Pancreas (tissue), 10 donors: ENCODE measurements around the gene FAM227B. TPM values are rescaled to one million over a fixed set of nuclear protein-coding genes. Genes with fewer than 3 reads are reported as not detected.

Source experiments
- ATAC-seq, 4 donors: fragments of 200-7000 bp; cut with Tn5 transposase; one replicate each; pipeline versions ENCODE4 v1.8.0 to v1.9.1; 2020; ENCODE audit warnings: mild to moderate bottlenecking in 4 of 4, moderate library complexity in 4 of 4
- DNase-seq, 6 donors: peaks; one replicate each; pipeline ENCODE4 v3.0.0-alpha.2; 2020
- FAIRE-seq: peaks from 2 replicates; lab custom pipeline; 2012; peaks lifted over from hg19 to GRCh38; lab: Jason Lieb, UNC
- H3K27ac ChIP-seq, 4 donors: fragments of 200-600 bp; sonication (generic); 1 replicate in 3 of 4; 2 replicates in 1 of 4; pipeline versions ENCODE4 v1.5.0 to v1.8.0; 2020
- H3K27me3 ChIP-seq, 4 donors: fragments of 200-600 bp; one replicate each; pipeline ENCODE4 v1.8.0; 2021
- H3K36me3 ChIP-seq, 3 donors: fragments of 200-600 bp; sonication (generic) in 1 of 3; one replicate each; pipeline versions ENCODE4 v1.5.0 to v1.8.0; 2020 to 2021
- H3K4me1 ChIP-seq, 3 donors: fragments of 200-600 bp; one replicate each; pipeline ENCODE4 v1.8.0; 2021
- H3K4me3 ChIP-seq, 4 donors: fragments of 200-600 bp; sonication (generic) in 2 of 4; one replicate each; pipeline versions ENCODE4 v1.5.0 to v1.8.0; 2020 to 2021
- H3K9me3 ChIP-seq, 4 donors: fragments of 200-600 bp; one replicate each; pipeline ENCODE4 v1.8.0; 2021
- CTCF ChIP-seq, 4 donors: fragments of 200-600 bp; sonication (generic) in 3 of 4; IDR thresholded peaks; one replicate each; pipeline versions ENCODE4 v1.5.0 to v1.8.0; 2021; ENCODE audit warnings: antibody characterized with exemption in 4 of 4
- WGBS, 2 donors: extraction: QIAGEN DNeasy Blood & Tissue Kit; methylation state at CpG; one replicate each; pipeline ENCODE4 v1.1.7; 2013; 5-methylcytosine and 5-hydroxymethylcytosine counted together
- intact Hi-C, 3 donors: fragments of 100-400 bp; cut with DNase I; formaldehyde crosslinking; loops; one replicate each; pipeline versions ENCODE4 v1.11.1 to v1.14.2; 2022
- polyA plus RNA-seq, 2 donors: library from polyadenylated mRNA; stranded (reverse); fragments of 200-250 nt; gene quantifications; one replicate each; pipeline ENCODE4 v1.2.3, GENCODE V29; 2013
- total RNA-seq, 6 donors: library from RNA; stranded (reverse); fragmentation: NEBNext Ultra II Directional in 4 of 6; extraction: Animal tissue kit (Norgen Biotek cat#: 25700) in 4 of 6; gene quantifications; one replicate each; pipeline versions ENCODE4 v1.2.1 to v1.2.4, GENCODE V29; 2021 to 2023
- donor health status: healthy with polysubstance abuse.
- donor health status: DM: no; HTN: no; CAD: no; lungs with moderate emphysema.
- donor health status: DM: no; HTN: no; CAD: no.
- donor health status: control.
- donor health status: control.
- donor health status: Bipolar disorder and iron deficiency.
- donor health status: DM: yes; HTN: yes; CAD: no.
- donor health status: DM: no; HTN: no; CAD: no.
- donor health status: DM: no; HTN: no; CAD: no.
- donor health status: DM: yes; HTN: yes; CAD: no.

FAM227B gene
- total and polyA plus RNA-seq, 8 donors: 3.1 to 6.5 (median 4.1) TPM

- TF ChIP-seq CTCF (IDR thresholded peaks at IDR 0.05): no peak
- WGBS, 2 donors: 88 to 89% methylated on average over 1 of the region's 1 CpG
- intact Hi-C loops: no loop called here
- ATAC-seq: no peak
- Histone ChIP-seq H3K27me3 (no peaks in the 10 kb centered on the region), H3K4me3 (no peak overlapping the region), H3K36me3 (no peaks in the 10 kb centered on the region), H3K4me1 (no peaks in the 10 kb centered on the region), H3K9me3 (no peaks in the 10 kb centered on the region), H3K27ac (no peak overlapping the region)
- DNase-seq: no peak
- no peak for FAIRE-seq
Observed at GRCh38 chr15:49652922-49653321, 32.3 kb upstream of the FAM227B start.

GRCh38 chr15:49650676-49651075 lies 30.1 kb upstream of the FAM227B start:
- H3K4me3 ChIP-seq: no peak overlapping the region
- H3K4me1 ChIP-seq: no peaks in the 10 kb centered on the region
- intact Hi-C loops: no loop called here
- WGBS, 2 donors: 58 to 66% methylated on average over 2 of the region's 2 CpGs
- no peak for TF ChIP-seq CTCF (IDR thresholded peaks at IDR 0.05)
- ATAC-seq: no peak
- DNase-seq: no peak
- FAIRE-seq: no peak
- H3K9me3 ChIP-seq: no peaks in the 10 kb centered on the region
- no peaks in the 10 kb centered on the region for H3K27me3 ChIP-seq
- H3K36me3 ChIP-seq: no peaks in the 10 kb centered on the region
- H3K27ac ChIP-seq: no peak overlapping the region

GRCh38 chr15:49649987-49650386 lies 29.4 kb upstream of the FAM227B start:
- no peak for DNase-seq
- Histone ChIP-seq H3K4me3 (no peak overlapping the region), H3K4me1 (no peaks in the 10 kb centered on the region), H3K27ac (no peak overlapping the region), H3K9me3 (no peaks in the 10 kb centered on the region), H3K27me3 (no peaks in the 10 kb centered on the region), H3K36me3 (no peaks in the 10 kb centered on the region)
- intact Hi-C loops: no loop called here
- TF ChIP-seq CTCF (IDR thresholded peaks at IDR 0.05): no peak
- WGBS, 2 donors: 89 to 97% methylated on average over 1 of the region's 1 CpG
- no peak for ATAC-seq
- no peak for FAIRE-seq

- TF ChIP-seq CTCF (IDR thresholded peaks at IDR 0.05): no peak
- FAIRE-seq: no peak
- Histone ChIP-seq H3K4me1 (no peaks in the 10 kb centered on the region), H3K4me3 (no peak overlapping the region), H3K27ac (no peak overlapping the region), H3K9me3 (no peaks in the 10 kb centered on the region), H3K27me3 (no peaks in the 10 kb centered on the region), H3K36me3 (no peaks in the 10 kb centered on the region)
- DNase-seq: no peak
- intact Hi-C loops: no loop called here
- WGBS, 2 donors: 95% methylated on average over 2 of the region's 2 CpGs
- no peak for ATAC-seq
Observed at GRCh38 chr15:49646891-49647290, 26.3 kb upstream of the FAM227B start.

GRCh38 chr15:49645941-49646340 lies 25.3 kb upstream of the FAM227B start:
- Histone ChIP-seq H3K36me3 (no peaks in the 10 kb centered on the region), H3K27me3 (no peaks in the 10 kb centered on the region), H3K9me3 (no peaks in the 10 kb centered on the region), H3K4me1 (no peaks in the 10 kb centered on the region), H3K4me3 (no peak overlapping the region), H3K27ac (no peak overlapping the region)
- intact Hi-C loops: no loop called here
- no peak for FAIRE-seq
- peak in 3 of 6 donors; percentile 10 to 33 (median 25) for DNase-seq
- TF ChIP-seq CTCF (IDR thresholded peaks at IDR 0.05): no peak
- peak in 2 of 4 donors; percentile 52 to 60 for ATAC-seq
